T-helper 22 cell (primary cell): ENCODE data around the gene ZNF346.
A peak's percentile ranks its signal among the peaks of the same experiment; 100 is the strongest.

Experiments
- DNase-seq: peaks from one replicate; pipeline ENCODE4 v3.0.0-alpha.2; 2020; ENCODE audit warnings: low read depth

ZNF346 gene

DNA sequence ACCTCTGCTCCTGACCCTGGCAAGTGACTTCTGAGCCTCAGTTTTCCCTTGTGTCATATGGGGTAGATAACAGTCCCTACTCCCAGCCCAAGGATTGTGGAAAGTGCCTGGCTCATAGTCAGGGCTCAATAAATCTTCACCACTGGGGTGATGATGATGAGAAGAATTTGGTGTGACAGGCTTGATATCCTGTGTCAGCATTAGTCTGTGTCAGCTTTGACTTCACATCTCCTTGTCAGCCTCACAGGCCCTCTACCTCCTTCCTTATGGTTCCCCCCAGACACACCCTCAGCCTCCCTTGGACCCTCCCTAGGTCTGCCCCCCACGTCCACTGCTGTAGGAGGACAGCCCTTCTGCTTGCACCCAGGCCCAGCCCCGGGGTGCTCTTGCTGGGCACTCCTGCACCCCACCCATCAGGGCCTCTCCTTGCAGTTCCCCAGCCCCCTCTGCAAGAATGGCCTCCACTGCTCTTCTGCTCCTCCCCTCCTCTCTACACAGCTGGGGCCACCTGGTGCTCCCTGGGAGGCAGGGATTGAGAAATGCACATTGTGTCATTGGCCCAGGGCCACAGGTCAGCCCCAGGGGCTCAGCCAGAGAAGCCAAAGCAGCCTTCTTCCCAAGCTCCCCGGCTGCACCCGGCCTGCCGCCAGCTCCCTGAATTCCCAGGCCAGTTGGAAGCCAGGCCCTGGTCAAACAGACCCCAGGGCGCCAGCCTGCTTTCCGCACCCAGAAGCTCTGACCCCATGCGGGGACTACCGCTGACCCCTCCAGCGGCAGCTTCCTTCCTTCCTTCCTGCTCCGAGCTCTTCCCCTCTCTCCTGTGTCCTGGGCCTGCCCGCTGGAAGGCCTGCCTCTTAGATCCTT lies 72.0 kb downstream of the ZNF346 start:
- DNase-seq = no peak

GRCh38 chr5:177095088-177095669 lies 72.7 kb downstream of the ZNF346 start:
- DNase-seq = no peak

GRCh38 chr5:177096162-177097015 lies 73.9 kb downstream of the ZNF346 start:
- no peak for DNase-seq

DNA sequence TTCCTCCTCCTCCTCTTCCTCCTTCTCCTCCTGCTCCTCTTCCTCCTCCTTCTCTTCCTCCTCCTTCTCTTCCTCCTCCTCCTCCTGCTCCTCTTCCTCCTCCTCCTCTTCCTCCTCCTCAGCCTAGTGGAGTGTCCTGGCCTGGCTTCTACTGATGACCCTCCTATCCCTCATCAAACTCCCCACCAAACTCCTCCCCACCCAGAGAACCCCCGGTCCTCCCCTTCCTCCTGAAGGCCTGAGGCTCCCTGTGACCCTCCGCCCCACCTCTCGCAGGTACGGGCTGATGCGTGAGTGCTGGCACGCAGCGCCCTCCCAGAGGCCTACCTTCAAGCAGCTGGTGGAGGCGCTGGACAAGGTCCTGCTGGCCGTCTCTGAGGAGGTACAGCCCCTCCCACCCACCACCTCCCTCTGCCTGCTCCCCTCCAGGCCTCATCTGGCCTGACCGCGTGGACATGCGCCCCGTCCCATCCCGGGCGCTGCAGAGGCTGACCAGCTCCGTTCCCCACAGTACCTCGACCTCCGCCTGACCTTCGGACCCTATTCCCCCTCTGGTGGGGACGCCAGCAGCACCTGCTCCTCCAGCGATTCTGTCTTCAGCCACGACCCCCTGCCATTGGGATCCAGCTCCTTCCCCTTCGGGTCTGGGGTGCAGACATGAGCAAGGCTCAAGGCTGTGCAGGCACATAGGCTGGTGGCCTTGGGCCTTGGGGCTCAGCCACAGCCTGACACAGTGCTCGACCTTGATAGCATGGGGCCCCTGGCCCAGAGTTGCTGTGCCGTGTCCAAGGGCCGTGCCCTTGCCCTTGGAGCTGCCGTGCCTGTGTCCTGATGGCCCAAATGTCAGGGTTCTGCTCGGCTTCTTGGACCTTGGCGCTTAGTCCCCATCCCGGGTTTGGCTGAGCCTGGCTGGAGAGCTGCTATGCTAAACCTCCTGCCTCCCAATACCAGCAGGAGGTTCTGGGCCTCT lies 74.8 kb downstream of the ZNF346 start:
- DNase-seq = no peak

- no peak for DNase-seq
Measured at GRCh38 chr5:177098120-177098469, 75.6 kb downstream of the ZNF346 start.

- DNase-seq = no peak
Measured at GRCh38 chr5:177098470-177099141, 76.1 kb downstream of the ZNF346 start.

GRCh38 chr5:177099422-177100093 lies 77.1 kb downstream of the ZNF346 start:
- DNase-seq = no peak

DNA sequence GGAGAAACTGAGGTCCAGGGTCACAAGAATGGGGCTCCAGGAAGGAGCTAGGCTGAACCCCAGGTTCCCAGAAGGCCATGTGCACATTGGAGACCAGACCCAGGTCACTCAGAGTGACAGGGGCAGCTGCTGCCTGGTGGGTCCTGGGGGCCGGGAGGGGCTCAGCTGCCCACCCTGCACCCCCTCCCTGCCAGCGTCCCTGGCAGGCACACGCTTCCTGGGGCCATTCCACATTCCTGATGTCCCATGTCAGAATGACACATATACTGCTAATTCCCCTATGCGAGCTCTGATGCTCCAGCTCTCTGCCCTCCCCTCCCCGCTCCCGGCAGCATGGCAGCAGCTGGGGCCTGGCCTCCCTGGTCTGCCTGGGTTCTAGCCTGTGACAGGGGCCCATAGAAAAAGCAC lies 78.2 kb downstream of the ZNF346 start:
- DNase-seq = no peak

GRCh38 chr5:177103523-177104253 lies 81.2 kb downstream of the ZNF346 start:
- DNase-seq = no peak

GRCh38 chr5:177105691-177106476 lies 83.4 kb downstream of the ZNF346 start:
- no peak for DNase-seq

- DNase-seq = no peak
Measured at GRCh38 chr5:177107159-177107558, 84.7 kb downstream of the ZNF346 start.

DNA sequence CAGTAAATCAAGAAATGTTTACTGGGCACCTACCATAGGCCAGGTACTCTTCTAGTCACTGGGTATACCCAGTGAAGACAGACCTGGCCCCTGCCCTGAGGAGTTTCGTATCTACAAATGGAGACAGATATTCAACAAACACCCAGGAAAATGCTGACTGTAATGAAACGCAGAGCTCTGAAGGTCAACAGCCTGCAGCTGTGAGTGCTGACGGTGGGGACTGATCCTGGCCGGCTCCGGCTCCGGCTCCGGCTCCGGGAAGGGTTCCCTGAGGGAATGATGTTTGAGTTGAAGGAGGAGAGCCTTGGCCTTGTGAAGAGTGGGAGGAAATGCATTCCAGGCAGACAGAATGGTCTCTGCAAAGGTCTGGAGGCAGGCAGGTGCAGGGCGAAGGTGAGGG lies 87.3 kb downstream of the ZNF346 start:
- no peak for DNase-seq

DNA sequence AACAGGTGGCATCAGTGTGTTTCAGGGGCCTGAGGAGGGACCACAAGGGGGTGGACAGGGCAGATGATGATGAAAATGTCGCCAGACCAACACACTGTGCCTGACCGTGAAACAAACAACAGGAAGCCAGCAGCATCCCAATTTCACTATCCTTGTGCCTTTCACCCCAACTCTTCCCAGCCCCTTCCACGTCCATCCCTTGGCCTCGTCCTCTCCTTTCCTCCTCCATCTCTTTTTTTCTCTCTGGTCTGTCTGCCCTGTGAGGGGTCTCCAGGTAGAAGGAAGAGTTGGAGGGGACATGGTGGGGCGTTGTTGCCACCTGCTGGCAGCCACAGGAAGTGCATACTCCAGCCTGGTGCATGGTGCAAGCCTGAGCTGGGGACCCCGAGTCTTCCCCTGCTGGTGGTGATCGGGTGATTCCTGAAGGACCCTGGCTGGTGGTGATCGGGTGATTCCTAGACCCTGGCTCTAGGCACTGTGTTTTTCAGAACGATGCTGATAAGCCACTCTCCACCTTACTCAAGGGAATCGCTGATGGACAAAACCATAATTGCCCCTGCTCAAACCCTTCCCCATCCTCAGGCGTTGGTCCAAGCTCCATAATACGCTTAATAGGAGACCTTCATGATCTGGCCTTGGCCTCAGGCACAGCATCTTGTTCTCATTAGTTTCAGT lies 89.4 kb downstream of the ZNF346 start:
- peak; percentile 13 for DNase-seq

- no peak for DNase-seq
Measured at GRCh38 chr5:177112589-177113220, 90.2 kb downstream of the ZNF346 start.

- peak; percentile 40 for DNase-seq
Measured at GRCh38 chr5:177113566-177114424, 91.3 kb downstream of the ZNF346 start.

DNA sequence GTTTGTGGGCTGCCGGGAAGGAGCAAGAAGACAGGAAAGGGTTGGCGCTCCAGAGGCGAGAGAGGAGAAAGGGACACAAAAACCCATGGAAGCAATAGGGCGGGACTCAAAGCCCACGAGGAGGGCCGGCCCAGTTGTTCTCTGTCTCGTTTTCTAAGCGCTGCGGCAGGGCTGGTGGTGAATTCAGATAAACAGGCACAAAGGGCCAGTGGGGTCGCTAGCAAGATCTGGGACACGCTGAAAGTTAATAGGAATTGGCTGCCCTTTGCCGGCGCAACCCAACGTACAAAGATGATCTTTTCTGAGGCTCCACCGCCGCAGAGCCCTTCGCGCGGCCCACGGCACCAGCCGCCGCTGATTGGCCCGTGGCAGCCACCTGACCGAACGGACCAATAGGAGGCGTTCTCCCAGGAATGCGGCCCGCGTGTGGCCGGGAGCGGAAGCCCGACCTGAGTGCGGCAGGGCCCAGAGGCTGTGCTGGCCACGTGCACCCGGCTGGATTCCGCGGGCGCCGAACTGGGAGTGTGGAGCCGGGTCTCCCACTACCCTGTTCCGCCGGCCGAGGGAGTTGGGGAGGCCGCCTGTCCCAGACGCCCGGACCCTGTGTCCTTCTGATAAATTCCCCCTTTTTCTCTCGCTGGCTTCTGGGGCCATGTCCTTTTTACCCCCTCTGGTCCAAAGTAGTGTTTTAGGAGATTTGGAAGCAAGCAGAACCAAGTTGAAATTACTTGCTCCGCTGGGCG lies 94.3 kb downstream of the ZNF346 start:
- DNase-seq = peak; percentile 65
